HG02798 (cell line): ENCODE measurements around the gene SLC22A12.
"Not testable (repeated sequence)": the region's sequence is repeated elsewhere in the genome, so short reads cannot be mapped to it uniquely, and the experiment has no call there.

Source experiments
- ATAC-seq: cut with Tn5 transposase; IDR thresholded peaks from one replicate; pipeline ENCODE4 v1.9.1; 2021; ENCODE audit warnings: mild to moderate bottlenecking; ENCODE audit not compliant: unreplicated experiment, poor library complexity

Gene SLC22A12

DNA sequence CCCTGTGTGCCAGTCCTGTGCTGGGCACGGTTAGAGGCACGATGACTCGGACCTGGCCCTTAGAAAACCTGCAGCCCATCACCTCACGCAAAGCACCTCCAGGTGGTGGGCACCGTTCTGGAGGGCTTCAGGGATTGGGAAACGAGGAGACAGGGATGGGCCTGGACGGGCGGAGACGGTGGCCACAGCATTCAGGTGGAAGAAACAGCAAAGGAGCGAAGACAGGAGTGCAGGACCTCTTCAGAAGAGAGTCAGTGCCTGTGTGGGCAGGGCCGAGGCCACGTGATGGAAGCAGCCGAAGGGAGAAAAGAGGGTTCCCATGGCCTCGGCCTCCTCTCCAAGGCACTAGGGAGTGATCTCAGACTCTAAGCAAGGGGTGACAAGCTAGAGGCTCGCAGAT lies 8.1 kb upstream of the SLC22A12 start:
- ATAC-seq = no peak

- ATAC-seq = no peak
These were observed 7.4 kb upstream of the SLC22A12 start for GRCh38 chr11:64583296-64584262.

DNA sequence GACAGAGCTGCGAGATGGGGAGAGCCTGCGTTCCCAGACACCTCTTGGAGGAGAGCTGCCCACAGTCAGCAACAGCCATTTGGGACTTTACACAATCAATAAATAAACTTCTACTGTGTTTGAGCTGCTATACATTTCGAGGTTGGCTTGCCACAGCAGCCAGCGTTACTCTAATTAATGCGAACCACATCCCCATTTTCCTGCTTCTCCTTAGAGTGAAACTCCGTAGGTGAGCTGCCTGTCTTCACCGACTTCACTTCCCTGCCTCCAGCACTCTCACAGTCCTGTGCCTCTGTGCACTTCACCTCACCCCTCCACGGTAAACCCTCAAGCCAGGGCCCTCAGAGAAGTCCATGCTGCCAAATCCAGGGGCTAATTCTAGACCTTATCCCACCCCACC lies 5.9 kb upstream of the SLC22A12 start:
- no peak for ATAC-seq

DNA sequence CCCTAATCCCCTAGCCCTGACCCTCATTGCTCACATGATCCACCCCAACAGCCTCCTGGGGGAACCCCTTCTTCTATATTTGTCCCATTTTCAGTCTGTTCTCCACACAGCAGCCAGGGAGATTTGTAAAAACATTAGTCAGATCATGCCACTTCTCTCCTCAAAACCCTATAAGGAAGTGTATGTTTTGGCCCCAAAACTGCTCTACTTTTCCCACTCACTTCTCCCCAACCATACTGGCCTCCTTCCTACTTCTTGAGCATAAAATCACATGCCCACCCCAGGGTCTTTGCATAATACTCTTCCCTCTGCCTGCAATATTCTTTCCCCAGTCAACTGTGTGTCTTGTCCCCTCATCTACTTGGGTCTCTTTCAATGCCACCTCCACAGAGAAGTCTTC lies 4.7 kb upstream of the SLC22A12 start:
- no peak for ATAC-seq

- no peak for ATAC-seq
These were observed 2.3 kb upstream of the SLC22A12 start for GRCh38 chr11:64588701-64589100.

DNA sequence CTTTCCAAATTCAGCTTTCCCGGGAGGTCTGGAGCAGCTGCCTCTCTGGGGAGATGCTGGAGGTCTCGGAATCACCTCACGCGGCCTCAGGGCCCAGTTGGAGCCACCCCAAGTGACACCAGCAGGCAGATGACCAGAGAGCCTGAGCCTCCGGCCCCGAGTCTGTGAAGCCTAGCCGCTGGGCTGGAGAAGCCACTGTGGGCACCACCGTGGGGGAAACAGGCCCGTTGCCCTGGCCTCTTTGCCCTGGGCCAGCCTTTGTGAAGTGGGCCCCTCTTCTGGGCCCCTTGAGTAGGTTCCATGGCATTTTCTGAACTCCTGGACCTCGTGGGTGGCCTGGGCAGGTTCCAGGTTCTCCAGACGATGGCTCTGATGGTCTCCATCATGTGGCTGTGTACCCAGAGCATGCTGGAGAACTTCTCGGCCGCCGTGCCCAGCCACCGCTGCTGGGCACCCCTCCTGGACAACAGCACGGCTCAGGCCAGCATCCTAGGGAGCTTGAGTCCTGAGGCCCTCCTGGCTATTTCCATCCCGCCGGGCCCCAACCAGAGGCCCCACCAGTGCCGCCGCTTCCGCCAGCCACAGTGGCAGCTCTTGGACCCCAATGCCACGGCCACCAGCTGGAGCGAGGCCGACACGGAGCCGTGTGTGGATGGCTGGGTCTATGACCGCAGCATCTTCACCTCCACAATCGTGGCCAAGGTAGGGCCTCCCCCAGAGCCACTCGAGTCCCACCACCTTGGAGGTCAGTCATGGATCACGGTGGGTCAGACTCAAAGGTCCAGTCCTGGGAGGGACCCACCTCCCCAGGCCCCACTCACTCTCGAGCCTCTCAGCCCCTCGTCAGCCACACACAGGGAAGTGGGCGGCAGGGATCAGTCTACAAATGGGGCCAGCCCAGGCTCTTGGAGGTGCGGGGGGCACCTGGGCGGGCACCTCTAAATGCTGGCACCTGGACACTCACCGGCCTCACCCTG lies 525 bp downstream of the SLC22A12 start:
- ATAC-seq = no peak

DNA sequence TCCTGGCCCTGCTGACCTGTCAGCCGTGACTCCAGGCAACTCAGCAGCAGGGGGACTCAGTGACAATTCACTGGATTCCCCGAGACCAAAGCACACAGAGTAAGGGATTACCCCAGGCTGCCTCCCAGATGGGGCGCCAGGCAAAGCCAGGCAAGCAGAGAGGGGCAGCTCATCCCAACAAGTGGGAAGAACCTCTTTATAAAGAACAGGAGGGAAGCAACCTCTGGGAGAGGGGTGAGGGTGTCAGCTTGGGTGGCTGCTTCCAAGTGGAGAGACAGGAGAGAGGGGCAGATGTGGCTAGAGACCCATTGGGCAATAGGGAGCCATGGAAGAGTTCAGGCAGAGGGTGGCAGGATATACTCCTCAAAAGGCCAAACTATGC lies 1.2 kb downstream of the SLC22A12 start:
- no peak for ATAC-seq

DNA sequence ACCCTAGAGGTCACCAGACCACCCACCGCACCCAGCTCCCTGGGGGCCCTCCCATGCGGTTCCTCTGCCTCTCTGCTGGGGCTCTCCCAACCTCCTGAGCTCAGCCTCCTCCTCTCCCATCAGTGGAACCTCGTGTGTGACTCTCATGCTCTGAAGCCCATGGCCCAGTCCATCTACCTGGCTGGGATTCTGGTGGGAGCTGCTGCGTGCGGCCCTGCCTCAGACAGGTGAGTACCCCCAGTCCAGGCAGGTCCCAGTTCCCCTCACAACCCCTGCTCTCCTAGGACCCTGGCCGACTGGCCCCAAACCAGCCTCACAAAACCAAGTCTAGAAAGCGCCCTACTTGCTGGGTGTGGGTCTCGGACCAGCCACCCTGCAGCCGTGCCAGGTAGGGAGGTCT lies 1.6 kb downstream of the SLC22A12 start:
- no peak for ATAC-seq

DNA sequence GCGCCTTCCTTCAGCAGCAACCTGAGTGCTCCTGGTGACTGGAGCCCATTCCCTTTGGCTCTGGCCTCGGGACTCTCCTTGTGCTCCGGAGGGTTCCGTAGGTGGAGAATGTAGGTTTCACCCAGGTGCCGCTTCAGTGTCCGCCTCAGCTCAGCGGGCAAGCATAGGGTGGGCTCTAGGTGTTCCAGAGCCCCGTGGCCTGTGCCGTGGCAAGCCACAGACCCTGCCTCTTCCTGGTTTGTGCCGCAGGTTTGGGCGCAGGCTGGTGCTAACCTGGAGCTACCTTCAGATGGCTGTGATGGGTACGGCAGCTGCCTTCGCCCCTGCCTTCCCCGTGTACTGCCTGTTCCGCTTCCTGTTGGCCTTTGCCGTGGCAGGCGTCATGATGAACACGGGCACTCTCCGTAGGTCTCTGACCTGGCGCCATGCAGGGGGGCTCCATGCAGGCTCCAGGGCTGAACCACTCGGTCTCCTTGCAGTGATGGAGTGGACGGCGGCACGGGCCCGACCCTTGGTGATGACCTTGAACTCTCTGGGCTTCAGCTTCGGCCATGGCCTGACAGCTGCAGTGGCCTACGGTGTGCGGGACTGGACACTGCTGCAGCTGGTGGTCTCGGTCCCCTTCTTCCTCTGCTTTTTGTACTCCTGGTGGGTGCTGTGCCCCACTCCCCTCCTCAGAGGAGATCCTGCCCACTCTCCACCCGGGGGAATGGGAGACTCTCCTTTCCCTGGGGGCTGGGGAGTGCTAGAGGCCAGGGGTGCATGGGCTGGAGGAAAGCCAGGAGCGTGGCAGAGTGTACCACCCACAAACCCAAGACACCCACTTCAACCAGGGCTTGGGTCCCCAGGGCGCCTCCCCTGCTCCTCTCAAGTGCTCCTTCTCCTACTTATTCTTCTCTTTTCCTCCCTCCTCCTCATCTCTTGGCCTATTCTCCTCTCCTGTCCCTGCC lies 2.4 kb downstream of the SLC22A12 start:
- ATAC-seq = no peak

GRCh38 chr11:64594159-64594939 lies 3.3 kb downstream of the SLC22A12 start:
- no peak for ATAC-seq

DNA sequence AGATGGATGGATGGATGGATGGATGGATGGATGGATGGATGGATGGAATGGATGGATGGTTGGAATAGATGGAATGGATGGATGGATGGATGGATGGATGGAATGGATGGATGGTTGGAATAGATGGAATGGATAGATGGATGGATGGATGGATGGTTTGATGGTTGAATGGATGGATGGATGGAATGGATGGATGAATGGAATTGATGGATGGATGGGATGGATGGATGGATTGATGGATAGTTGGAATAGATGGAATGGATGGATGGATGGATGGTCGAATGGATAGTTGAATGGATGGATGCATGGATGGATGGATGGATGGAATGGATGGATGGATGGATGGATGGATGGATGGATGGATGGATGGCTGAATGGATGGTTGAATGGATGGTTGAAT lies 4.9 kb downstream of the SLC22A12 start:
- not testable (repeated sequence) for ATAC-seq

DNA sequence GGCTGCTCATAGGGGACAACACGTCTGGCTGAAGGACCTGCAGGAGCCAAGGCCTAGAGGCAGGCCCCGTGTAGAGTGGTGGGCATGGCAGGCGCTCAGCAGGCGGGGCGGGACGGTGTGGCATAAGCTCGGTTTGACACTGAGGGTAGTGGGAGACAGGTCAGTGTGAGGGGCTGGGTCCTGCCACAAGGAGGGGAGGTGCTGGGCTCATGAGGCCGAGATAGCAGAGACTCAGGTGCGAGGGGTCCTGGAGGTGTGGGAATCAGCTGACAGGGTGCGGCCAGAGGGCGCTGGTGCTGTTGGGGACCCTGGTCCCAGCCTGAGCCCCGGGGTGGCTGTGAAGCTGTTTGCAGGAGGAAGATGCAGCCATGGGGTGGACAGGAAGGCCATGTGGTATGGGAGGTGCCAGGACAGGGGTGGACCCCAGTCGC lies 6.7 kb downstream of the SLC22A12 start:
- no peak for ATAC-seq

DNA sequence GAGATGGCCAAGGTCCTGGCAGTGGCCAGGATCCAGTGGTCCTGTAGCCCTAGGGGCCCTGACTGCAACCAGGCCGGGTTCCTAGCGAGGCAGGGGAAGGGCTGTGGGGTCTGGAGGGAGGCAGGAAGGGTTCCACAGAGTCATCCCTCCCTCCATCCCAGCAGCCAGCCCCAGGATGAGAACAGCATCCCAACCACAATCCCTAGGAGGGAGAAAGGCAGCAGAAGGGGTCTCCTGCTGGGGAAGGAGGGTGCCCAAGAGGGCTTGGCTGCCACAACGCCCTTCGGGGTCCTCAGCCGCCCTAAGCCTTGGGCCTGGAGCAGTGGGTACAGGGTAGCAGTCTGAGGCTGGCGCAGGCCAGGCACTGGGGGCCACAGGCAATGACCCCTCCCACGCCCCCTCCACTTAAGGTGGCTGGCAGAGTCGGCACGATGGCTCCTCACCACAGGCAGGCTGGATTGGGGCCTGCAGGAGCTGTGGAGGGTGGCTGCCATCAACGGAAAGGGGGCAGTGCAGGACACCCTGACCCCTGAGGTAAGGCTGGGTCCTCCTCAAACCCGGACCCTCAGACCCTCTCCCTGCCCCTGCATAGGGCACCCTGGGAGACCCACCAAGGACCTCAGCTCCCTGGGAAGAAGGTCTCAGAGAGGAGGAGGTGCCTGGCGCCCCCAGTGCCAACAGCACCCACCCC lies 7.2 kb downstream of the SLC22A12 start:
- no peak for ATAC-seq

DNA sequence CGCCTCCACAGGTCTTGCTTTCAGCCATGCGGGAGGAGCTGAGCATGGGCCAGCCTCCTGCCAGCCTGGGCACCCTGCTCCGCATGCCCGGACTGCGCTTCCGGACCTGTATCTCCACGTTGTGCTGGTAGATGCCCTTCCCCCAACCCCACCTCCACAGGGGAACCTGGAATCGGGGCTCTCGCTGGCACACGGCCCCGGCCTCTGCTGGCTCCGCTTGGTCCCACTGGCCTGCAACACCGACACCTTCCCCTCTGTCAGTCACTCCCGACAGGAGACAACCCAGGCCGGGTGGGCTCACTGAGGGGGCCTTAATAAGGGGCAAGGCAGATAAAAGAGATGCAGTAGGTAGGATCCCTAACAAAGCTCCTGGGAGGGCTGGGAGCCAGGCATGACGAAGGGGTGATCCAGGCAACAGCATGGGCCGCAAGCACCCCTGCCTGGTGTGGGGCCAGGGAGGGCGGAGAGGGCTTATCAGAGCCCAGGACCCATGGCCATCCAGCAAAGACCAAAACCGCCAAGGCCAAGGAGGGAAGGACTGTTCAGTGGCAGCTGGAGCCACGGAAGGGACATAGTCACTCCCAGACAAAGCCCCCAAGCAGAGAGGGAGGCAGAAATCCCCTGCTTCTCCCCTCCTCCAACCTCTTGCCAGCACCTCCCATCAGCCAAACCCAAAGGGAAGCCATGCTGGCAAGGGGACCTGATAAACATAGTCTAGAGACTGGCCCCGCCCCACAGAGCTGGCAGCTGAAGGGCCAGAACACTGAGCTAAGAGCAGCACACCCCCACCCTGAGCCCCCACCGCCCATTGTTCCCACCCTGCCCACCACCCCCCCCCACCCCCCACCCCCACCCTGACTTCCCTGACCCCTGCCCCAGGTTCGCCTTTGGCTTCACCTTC lies 8.0 kb downstream of the SLC22A12 start:
- ATAC-seq = no peak

DNA sequence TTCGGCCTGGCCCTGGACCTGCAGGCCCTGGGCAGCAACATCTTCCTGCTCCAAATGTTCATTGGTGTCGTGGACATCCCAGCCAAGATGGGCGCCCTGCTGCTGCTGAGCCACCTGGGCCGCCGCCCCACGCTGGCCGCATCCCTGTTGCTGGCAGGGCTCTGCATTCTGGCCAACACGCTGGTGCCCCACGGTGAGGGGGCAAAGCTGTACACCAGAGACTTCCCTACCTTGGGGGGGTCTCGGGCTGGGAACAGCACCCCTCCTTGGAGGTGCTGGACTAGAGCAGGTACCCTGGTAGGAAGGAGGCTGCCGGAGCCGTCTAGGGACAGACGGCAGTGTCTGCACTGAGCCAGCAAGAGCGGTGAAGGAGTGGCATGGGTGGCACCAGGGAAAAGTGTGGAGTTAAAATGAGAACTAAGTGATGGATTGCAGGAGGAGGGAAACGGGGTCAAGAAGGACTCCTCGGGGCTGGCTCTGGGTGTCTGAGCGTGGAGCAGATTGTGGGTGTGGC lies 8.7 kb downstream of the SLC22A12 start:
- ATAC-seq = no peak

GRCh38 chr11:64600281-64600992 lies 9.4 kb downstream of the SLC22A12 start:
- no peak for ATAC-seq
